Fibroblast of lung (primary cell): ENCODE measurements around the gene KHSRP. TPM values are rescaled to one million over a fixed set of nuclear protein-coding genes. Genes with fewer than 3 reads are reported as not detected.

Experiments used
- DNase-seq, 2 donors: peaks; one replicate each; pipeline versions ENCODE4 v3.0.0 to v3.0.0-alpha.2; 2010; ENCODE audit warnings: low read depth in 2 of 2
- H2AFZ ChIP-seq: 2 replicates; pipeline ENCODE4 v1.5.1; 2012; ENCODE audit warnings: low read length, control low read depth, inconsistent platforms
- H3K27ac ChIP-seq: 2 replicates; pipeline ENCODE4 v1.5.1; 2011; ENCODE audit warnings: low read length, control low read depth; ENCODE audit not compliant: insufficient read depth
- H3K27me3 ChIP-seq: 2 replicates; pipeline ENCODE4 v1.5.1; 2011; ENCODE audit warnings: mild to moderate bottlenecking, low read length; ENCODE audit not compliant: control insufficient read depth, insufficient read depth
- H3K36me3 ChIP-seq: 2 replicates; pipeline ENCODE4 v1.5.1; 2011; ENCODE audit warnings: low read length; ENCODE audit not compliant: control insufficient read depth, insufficient read depth
- H3K4me1 ChIP-seq: 2 replicates; pipeline ENCODE4 v1.5.1; 2011; ENCODE audit warnings: low read length; ENCODE audit not compliant: control insufficient read depth, insufficient read depth; ENCODE audit errors: extremely low read depth
- H3K4me2 ChIP-seq: 2 replicates; pipeline ENCODE4 v1.5.1; 2011; ENCODE audit warnings: low read length, control low read depth; ENCODE audit not compliant: insufficient read depth; ENCODE audit errors: extremely low read depth
- H3K4me3 ChIP-seq, 4 experiments: fragments of 200-600 bp in 1 of 4; sonication (generic) in 1 of 4; replicated peaks in 1 of 4; 2 replicates each; pipeline ENCODE4 v1.5.1; 2011 to 2016; ENCODE audit warnings: low read length in 4 of 4, low read depth in 3 of 4, mild to moderate bottlenecking in 3 of 4, control low read depth in 2 of 4, inconsistent platforms in 1 of 4, mixed read lengths in 1 of 4; ENCODE audit not compliant: insufficient read depth in 1 of 4; ENCODE audit errors: control extremely low read depth in 1 of 4
- H3K79me2 ChIP-seq: 2 replicates; pipeline ENCODE4 v1.5.1; 2012; ENCODE audit warnings: mild to moderate bottlenecking, low read length, inconsistent platforms; ENCODE audit not compliant: control insufficient read depth, insufficient read depth
- H3K9ac ChIP-seq: 2 replicates; pipeline ENCODE4 v1.5.1; 2011; ENCODE audit warnings: mild to moderate bottlenecking, low read length, control low read depth; ENCODE audit not compliant: insufficient read depth
- H3K9me3 ChIP-seq: 2 replicates; pipeline ENCODE4 v1.5.1; 2012; ENCODE audit warnings: low read depth, low read length; ENCODE audit not compliant: control insufficient read depth, insufficient read depth
- H4K20me1 ChIP-seq: 2 replicates; pipeline ENCODE4 v1.5.1; 2011; ENCODE audit warnings: low read length; ENCODE audit not compliant: control insufficient read depth, insufficient read depth; ENCODE audit errors: extremely low read depth
- EZH2 ChIP-seq: IDR thresholded peaks from 2 replicates; pipeline ENCODE4 v1.5.1; 2012; ENCODE audit warnings: low read length, control low read depth, mild to moderate bottlenecking; ENCODE audit errors: missing control alignments
- polyA plus RNA-seq, 2 donors: library from polyadenylated mRNA; depleted of rRNA in 1 of 2; stranded (reverse) in 1 of 2; unstranded in 1 of 2; fragments of >200 nt; gene quantifications; 2 replicates each; pipeline ENCODE4 v1.2.1, GENCODE V29; 2011 to 2012; ENCODE audit warnings: missing spikeins in 1 of 2
- total RNA-seq: library from RNA; depleted of rRNA; stranded (reverse); fragments of >200 nt; gene quantifications from 2 replicates; pipeline ENCODE4 v1.2.1, GENCODE V29; 2014
- TF ChIP-seq, protein P1 (sequence below), 2 donors: IDR thresholded peaks in 1 of 2; conservative IDR thresholded peaks in 1 of 2; 1 replicate in 1 of 2; 2 replicates in 1 of 2; pipeline ENCODE4 v1.5.1; 2011 to 2012; ENCODE audit warnings: low read length in 2 of 2, control low read depth in 1 of 2, inconsistent platforms in 1 of 2, low read depth in 1 of 2, mild to moderate bottlenecking in 1 of 2

Gene KHSRP
- total and polyA plus RNA-seq, 2 donors (not counting 1 experiment from before 2014, with no cell fraction given): 66.0 to 93.5 TPM

DNA sequence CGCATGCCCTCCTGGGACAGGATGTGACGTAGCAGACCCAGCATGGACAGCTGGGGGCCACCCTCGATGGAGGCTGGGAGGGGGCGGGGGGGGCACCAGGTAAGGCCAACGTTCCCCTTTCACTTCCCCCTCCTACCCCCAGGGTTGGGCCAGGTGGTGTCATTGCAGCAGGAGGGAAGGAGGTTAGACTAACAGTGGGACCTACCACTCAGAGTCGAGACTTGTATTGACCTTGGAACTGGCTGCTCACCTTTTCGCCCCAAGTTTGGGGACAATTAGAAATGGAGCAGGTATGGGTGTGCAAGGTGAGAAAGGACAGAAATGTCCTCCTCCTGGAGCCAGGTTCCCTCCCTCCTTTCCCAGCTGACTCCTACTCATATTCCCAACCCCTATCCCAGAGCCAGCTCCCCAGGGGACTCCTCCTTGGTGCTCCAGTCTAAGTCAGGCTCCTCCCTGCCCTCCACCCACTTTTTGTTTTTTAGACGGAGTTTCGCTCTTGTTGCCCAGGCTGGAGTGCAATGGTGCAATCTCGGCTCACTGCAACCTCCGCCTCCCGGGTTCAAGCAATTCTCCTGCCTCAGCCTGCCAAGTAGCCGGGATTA lies 17.6 kb upstream of the KHSRP start:
- no peaks in the 10 kb centered on the region for H4K20me1 ChIP-seq
- no peak overlapping the region for H2AFZ ChIP-seq
- H3K4me2 ChIP-seq: no peak overlapping the region
- H3K79me2 ChIP-seq: no peaks in the 10 kb centered on the region
- no peaks in the 10 kb centered on the region for H3K9me3 ChIP-seq
- no peak overlapping the region for H3K27ac ChIP-seq
- no peaks in the 10 kb centered on the region for H3K27me3 ChIP-seq
- H3K36me3 ChIP-seq: no peaks in the 10 kb centered on the region
- no peaks in the 10 kb centered on the region for H3K4me1 ChIP-seq
- H3K9ac ChIP-seq: no peak overlapping the region
- no peak overlapping the region for H3K4me3 ChIP-seq
- no peak for TF ChIP-seq EZH2
- TF ChIP-seq, protein P1, sequence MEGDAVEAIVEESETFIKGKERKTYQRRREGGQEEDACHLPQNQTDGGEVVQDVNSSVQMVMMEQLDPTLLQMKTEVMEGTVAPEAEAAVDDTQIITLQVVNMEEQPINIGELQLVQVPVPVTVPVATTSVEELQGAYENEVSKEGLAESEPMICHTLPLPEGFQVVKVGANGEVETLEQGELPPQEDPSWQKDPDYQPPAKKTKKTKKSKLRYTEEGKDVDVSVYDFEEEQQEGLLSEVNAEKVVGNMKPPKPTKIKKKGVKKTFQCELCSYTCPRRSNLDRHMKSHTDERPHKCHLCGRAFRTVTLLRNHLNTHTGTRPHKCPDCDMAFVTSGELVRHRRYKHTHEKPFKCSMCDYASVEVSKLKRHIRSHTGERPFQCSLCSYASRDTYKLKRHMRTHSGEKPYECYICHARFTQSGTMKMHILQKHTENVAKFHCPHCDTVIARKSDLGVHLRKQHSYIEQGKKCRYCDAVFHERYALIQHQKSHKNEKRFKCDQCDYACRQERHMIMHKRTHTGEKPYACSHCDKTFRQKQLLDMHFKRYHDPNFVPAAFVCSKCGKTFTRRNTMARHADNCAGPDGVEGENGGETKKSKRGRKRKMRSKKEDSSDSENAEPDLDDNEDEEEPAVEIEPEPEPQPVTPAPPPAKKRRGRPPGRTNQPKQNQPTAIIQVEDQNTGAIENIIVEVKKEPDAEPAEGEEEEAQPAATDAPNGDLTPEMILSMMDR (conservative IDR thresholded peaks at IDR 0.05 in 1 of 2, IDR thresholded peaks at IDR 0.05 in 1 of 2; ENCODE audit: low read depth in 1 of 2, low read length in 2 of 2): no peak
- no peak for DNase-seq

DNA sequence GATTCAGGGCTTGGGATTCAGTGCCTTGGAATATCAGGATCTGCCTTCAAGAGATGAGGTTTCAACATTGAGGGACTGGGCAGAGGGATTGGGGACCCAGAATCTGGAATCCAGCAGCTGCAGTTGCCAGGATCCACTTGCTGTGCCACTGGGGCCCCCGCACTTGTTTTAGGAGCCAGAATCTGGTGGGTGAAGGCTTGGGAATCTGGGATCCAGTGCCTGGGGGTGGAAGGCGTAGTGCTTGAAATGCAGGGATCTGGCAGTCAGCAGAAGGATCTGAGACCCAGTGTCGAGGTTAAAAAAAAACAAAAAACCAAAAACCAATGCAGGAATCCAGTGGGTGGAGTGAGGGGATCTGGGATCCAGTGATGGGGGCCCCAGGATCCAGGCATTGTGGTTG lies 16.3 kb upstream of the KHSRP start:
- no peaks in the 10 kb centered on the region for H3K79me2 ChIP-seq
- no peaks in the 10 kb centered on the region for H3K9me3 ChIP-seq
- no peak for TF ChIP-seq EZH2
- TF ChIP-seq, protein P1 (conservative IDR thresholded peaks at IDR 0.05 in 1 of 2, IDR thresholded peaks at IDR 0.05 in 1 of 2; ENCODE audit: low read depth in 1 of 2, low read length in 2 of 2): no peak
- H4K20me1 ChIP-seq: no peaks in the 10 kb centered on the region
- H3K4me2 ChIP-seq: no peak overlapping the region
- no peak for DNase-seq
- no peak overlapping the region for H3K4me3 ChIP-seq
- H3K9ac ChIP-seq: no peak overlapping the region
- no peaks in the 10 kb centered on the region for H3K4me1 ChIP-seq
- H2AFZ ChIP-seq: no peak overlapping the region
- H3K36me3 ChIP-seq: no peaks in the 10 kb centered on the region
- no peak overlapping the region for H3K27ac ChIP-seq
- no peaks in the 10 kb centered on the region for H3K27me3 ChIP-seq

DNA sequence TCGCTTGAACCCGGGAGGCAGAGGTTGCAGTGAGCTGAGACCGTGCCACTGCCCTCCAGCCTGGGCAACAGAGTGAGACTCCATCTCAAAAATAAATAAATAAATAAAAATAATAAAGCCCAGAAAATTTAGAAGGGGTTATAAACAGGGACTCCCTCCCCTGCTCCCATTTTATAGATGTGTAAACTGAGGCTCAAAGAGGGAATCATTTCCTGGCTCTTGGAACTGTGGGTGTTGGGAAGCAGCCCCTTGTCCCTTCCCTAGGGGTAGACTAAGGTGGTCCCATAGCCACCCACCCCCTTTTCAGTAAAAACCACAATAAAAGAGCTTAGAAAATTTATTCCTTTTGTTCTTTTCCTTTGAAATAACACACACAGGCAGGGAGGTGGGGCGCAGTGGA lies 15.1 kb upstream of the KHSRP start:
- Histone ChIP-seq H3K4me2 (no peak overlapping the region), H4K20me1 (no peaks in the 10 kb centered on the region), H3K79me2 (no peaks in the 10 kb centered on the region), H3K27ac (no peak overlapping the region), H3K27me3 (no peaks in the 10 kb centered on the region), H3K4me1 (no peaks in the 10 kb centered on the region), H3K4me3 (no peak overlapping the region), H2AFZ (no peak overlapping the region), H3K36me3 (no peaks in the 10 kb centered on the region), H3K9ac (no peak overlapping the region), H3K9me3 (no peaks in the 10 kb centered on the region)
- TF ChIP-seq, protein P1 (conservative IDR thresholded peaks at IDR 0.05 in 1 of 2, IDR thresholded peaks at IDR 0.05 in 1 of 2; ENCODE audit: low read depth in 1 of 2, low read length in 2 of 2): no peak
- TF ChIP-seq EZH2: no peak
- no peak for DNase-seq
